ENCODE measurements around the gene CUBN. TPM values are rescaled to one million over a fixed set of nuclear protein-coding genes. Genes with fewer than 3 reads are reported as not detected.

CUBN gene
- total RNA-seq, 1 donor from 2014 or later: 2.7 TPM

GRCh38 chr10:17004801-17005380 lies 124.7 kb downstream of the CUBN start:
- no peak overlapping the region for H3K4me2 ChIP-seq (ENCODE audit: low read length)
- H2AFZ ChIP-seq (ENCODE audit: low read depth, low read length): no peak overlapping the region
- peaks cover 71% of the 10 kb centered on the region for H3K4me1 ChIP-seq (ENCODE audit: insufficient read depth, low read length)
- Mint-ChIP-seq H3K4me1 (ENCODE audit: low read depth, unreplicated experiment) (peaks cover 73% of the 10 kb centered on the region), H3K27ac (ENCODE audit: unreplicated experiment) (peak overlapping the region; percentile 100), H3K9me3 (ENCODE audit: unreplicated experiment) (peaks cover 14% of the 10 kb centered on the region), H3K27me3 (ENCODE audit: low read depth, unreplicated experiment) (no peaks in the 10 kb centered on the region), H3K36me3 (ENCODE audit: low read depth, unreplicated experiment) (peaks cover 4% of the 10 kb centered on the region), H3K4me3 (ENCODE audit: unreplicated experiment) (no peak overlapping the region)
- DNase-seq (ENCODE audit: low read depth) (no peak), FAIRE-seq (no peak)
- H3K36me3 ChIP-seq (ENCODE audit: insufficient read depth, low read length): no peaks in the 10 kb centered on the region
- no peaks in the 10 kb centered on the region for H3K79me2 ChIP-seq (ENCODE audit: insufficient read depth, low read length)
- TF ChIP-seq CTCF (IDR thresholded peaks at IDR 0.05; ENCODE audit: insufficient read depth, low read depth, low read length): no peak
- TF ChIP-seq EZH2 (IDR thresholded peaks at IDR 0.05; ENCODE audit: insufficient read depth, low read length): no peak
- no peak overlapping the region for H3K9ac ChIP-seq (ENCODE audit: low read length)
- no peaks in the 10 kb centered on the region for H4K20me1 ChIP-seq (ENCODE audit: insufficient read depth, low read length)
- H3K27ac ChIP-seq (ENCODE audit: low read depth, low read length): no peak overlapping the region
- H3K9me3 ChIP-seq (ENCODE audit: insufficient read depth, low read depth, low read length): no peaks in the 10 kb centered on the region
- no peaks in the 10 kb centered on the region for H3K27me3 ChIP-seq (ENCODE audit: insufficient read depth, low read length)
- no peak overlapping the region for H3K4me3 ChIP-seq (ENCODE audit: insufficient read depth, low read depth, low read length)

DNA sequence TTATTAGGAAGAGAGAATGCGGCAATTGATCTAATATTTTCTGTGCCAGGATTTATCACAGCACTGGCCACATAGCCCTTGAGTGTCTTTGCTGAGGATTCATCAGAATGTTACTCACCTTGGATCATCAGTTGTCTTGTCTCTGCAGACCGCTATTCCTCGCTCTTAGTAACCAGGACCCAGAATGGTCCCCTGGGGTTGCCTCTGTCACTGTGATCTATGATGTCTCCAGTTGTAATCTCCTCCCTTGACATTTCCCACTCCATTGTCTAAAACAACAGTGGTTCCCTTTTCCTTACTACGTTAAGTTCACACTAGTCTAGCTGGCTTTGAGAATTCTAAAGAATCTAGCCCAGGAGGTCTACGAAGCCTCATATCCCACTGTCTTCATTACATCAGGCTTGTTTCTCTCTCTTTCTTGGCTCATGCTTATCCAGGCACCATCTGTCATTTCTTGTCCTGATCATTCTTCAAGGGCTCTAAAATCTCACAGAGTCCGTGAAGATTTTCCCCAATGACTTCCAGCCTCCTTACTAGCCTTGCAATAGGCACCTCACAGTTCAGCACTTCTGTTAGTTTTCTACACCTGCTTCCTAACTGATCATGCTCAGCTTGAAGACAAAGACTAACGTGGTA lies 125.8 kb downstream of the CUBN start:
- H3K9ac ChIP-seq (ENCODE audit: low read length): peak overlapping the region; percentile 80
- no peak overlapping the region for H2AFZ ChIP-seq (ENCODE audit: low read depth, low read length)
- H3K36me3 ChIP-seq (ENCODE audit: insufficient read depth, low read length): no peaks in the 10 kb centered on the region
- peak overlapping the region; percentile 1 for H3K4me2 ChIP-seq (ENCODE audit: low read length)
- H3K4me1 Mint-ChIP-seq (ENCODE audit: low read depth, unreplicated experiment): peaks cover 69% of the 10 kb centered on the region
- FAIRE-seq: peak; percentile 39
- H3K9me3 Mint-ChIP-seq (ENCODE audit: unreplicated experiment): peaks cover 14% of the 10 kb centered on the region
- peak overlapping the region; percentile 92 for H3K27ac ChIP-seq (ENCODE audit: low read depth, low read length)
- H3K4me1 ChIP-seq (ENCODE audit: insufficient read depth, low read length): peaks cover 64% of the 10 kb centered on the region
- no peak for DNase-seq (ENCODE audit: low read depth)
- TF ChIP-seq CTCF (IDR thresholded peaks at IDR 0.05; ENCODE audit: insufficient read depth, low read depth, low read length): no peak
- no peak for TF ChIP-seq EZH2 (IDR thresholded peaks at IDR 0.05; ENCODE audit: insufficient read depth, low read length)
- no peaks in the 10 kb centered on the region for H3K27me3 Mint-ChIP-seq (ENCODE audit: low read depth, unreplicated experiment)
- no peaks in the 10 kb centered on the region for H4K20me1 ChIP-seq (ENCODE audit: insufficient read depth, low read length)
- peaks cover 4% of the 10 kb centered on the region for H3K36me3 Mint-ChIP-seq (ENCODE audit: low read depth, unreplicated experiment)
- H3K27me3 ChIP-seq (ENCODE audit: insufficient read depth, low read length): no peaks in the 10 kb centered on the region
- H3K4me3 ChIP-seq (ENCODE audit: insufficient read depth, low read depth, low read length): no peak overlapping the region
- no peaks in the 10 kb centered on the region for H3K9me3 ChIP-seq (ENCODE audit: insufficient read depth, low read depth, low read length)
- no peak overlapping the region for H3K4me3 Mint-ChIP-seq (ENCODE audit: unreplicated experiment)
- peak overlapping the region; percentile 100 for H3K27ac Mint-ChIP-seq (ENCODE audit: unreplicated experiment)
- H3K79me2 ChIP-seq (ENCODE audit: insufficient read depth, low read length): no peaks in the 10 kb centered on the region

GRCh38 chr10:17003151-17003550 lies 126.5 kb downstream of the CUBN start:
- Histone ChIP-seq H3K27ac (ENCODE audit: low read depth, low read length) (peak overlapping the region; percentile 92), H3K79me2 (ENCODE audit: insufficient read depth, low read length) (no peaks in the 10 kb centered on the region), H4K20me1 (ENCODE audit: insufficient read depth, low read length) (no peaks in the 10 kb centered on the region), H2AFZ (ENCODE audit: low read depth, low read length) (no peak overlapping the region), H3K4me1 (ENCODE audit: insufficient read depth, low read length) (peaks cover 59% of the 10 kb centered on the region), H3K4me2 (ENCODE audit: low read length) (peak overlapping the region; percentile 61), H3K36me3 (ENCODE audit: insufficient read depth, low read length) (no peaks in the 10 kb centered on the region), H3K4me3 (ENCODE audit: insufficient read depth, low read depth, low read length) (no peak overlapping the region), H3K9me3 (ENCODE audit: insufficient read depth, low read depth, low read length) (no peaks in the 10 kb centered on the region), H3K27me3 (ENCODE audit: insufficient read depth, low read length) (no peaks in the 10 kb centered on the region), H3K9ac (ENCODE audit: low read length) (peak overlapping the region; percentile 80)
- DNase-seq (ENCODE audit: low read depth) (peak; percentile 98), FAIRE-seq (peak; percentile 98)
- peak overlapping the region; percentile 100 for H3K27ac Mint-ChIP-seq (ENCODE audit: unreplicated experiment)
- peak overlapping the region; percentile 47 for H3K4me3 Mint-ChIP-seq (ENCODE audit: unreplicated experiment)
- H3K9me3 Mint-ChIP-seq (ENCODE audit: unreplicated experiment): peaks cover 14% of the 10 kb centered on the region
- peaks cover 65% of the 10 kb centered on the region for H3K4me1 Mint-ChIP-seq (ENCODE audit: low read depth, unreplicated experiment)
- H3K36me3 Mint-ChIP-seq (ENCODE audit: low read depth, unreplicated experiment): peaks cover 4% of the 10 kb centered on the region
- H3K27me3 Mint-ChIP-seq (ENCODE audit: low read depth, unreplicated experiment): no peaks in the 10 kb centered on the region
- TF ChIP-seq CTCF (IDR thresholded peaks at IDR 0.05; ENCODE audit: insufficient read depth, low read depth, low read length): no peak
- TF ChIP-seq EZH2 (IDR thresholded peaks at IDR 0.05; ENCODE audit: insufficient read depth, low read length): no peak

Measured in astrocyte (in vitro differentiated cells and primary cell).